GM13976 (cell line): ENCODE measurements around the gene MBNL2.

ENCODE experiments used
- DNase-seq: peaks from one replicate; pipeline ENCODE4 v3.0.0; 2012; ENCODE audit warnings: low spot score
- CTCF ChIP-seq: IDR thresholded peaks from 2 replicates; pipeline ENCODE4 v1.5.1; 2012; ENCODE audit warnings: borderline replicate concordance, mild to moderate bottlenecking; ENCODE audit not compliant: insufficient read depth; ENCODE audit errors: extremely low read depth, missing control alignments, control extremely low read depth
- in situ Hi-C: fragments of 300-500 bp; cut with MboI; formaldehyde crosslinking; loops from one replicate; pipeline ENCODE4 v1.12.0; 2022; ENCODE audit warnings: low sequenced_read_pairs, mixed read lengths, inconsistent platforms; ENCODE audit not compliant: unreplicated experiment

MBNL2 gene

GRCh38 chr13:97414392-97414791, 192.3 kb downstream of the MBNL2 start:
- no peak for DNase-seq
- TF ChIP-seq CTCF: no peak
- in situ Hi-C loops: no loop called here

GRCh38 chr13:97417698-97418097, 195.6 kb downstream of the MBNL2 start:
- in situ Hi-C loops: no loop called here
- DNase-seq: no peak
- no peak for TF ChIP-seq CTCF

- no peak for TF ChIP-seq CTCF
- no peak for DNase-seq
- in situ Hi-C loops: no loop called here
These were observed 200.3 kb downstream of the MBNL2 start for GRCh38 chr13:97422118-97423054.

- in situ Hi-C loops: no loop called here
- DNase-seq: no peak
- TF ChIP-seq CTCF: no peak
These were observed 201.3 kb downstream of the MBNL2 start for GRCh38 chr13:97423300-97424045.

- in situ Hi-C loops: loop anchor here (25.0 kb wide), 1 partner anchor 562 kb away; no protein-coding TSS in a partner anchor
- DNase-seq: no peak
- TF ChIP-seq CTCF: no peak
These were observed 203.5 kb downstream of the MBNL2 start for GRCh38 chr13:97425590-97425989.

GRCh38 chr13:97426695-97427094, 204.6 kb downstream of the MBNL2 start:
- TF ChIP-seq CTCF: no peak
- DNase-seq: no peak
- in situ Hi-C loops: loop anchor here (25.0 kb wide), 1 partner anchor 561 kb away; no protein-coding TSS in a partner anchor
